ENCODE data around the gene PNMA1. TPM values are rescaled to one million over a fixed set of nuclear protein-coding genes. Genes with fewer than 3 reads are reported as not detected.

PNMA1 gene
- total RNA-seq, 1 experiment from 2014 or later = 7.7 TPM

DNA sequence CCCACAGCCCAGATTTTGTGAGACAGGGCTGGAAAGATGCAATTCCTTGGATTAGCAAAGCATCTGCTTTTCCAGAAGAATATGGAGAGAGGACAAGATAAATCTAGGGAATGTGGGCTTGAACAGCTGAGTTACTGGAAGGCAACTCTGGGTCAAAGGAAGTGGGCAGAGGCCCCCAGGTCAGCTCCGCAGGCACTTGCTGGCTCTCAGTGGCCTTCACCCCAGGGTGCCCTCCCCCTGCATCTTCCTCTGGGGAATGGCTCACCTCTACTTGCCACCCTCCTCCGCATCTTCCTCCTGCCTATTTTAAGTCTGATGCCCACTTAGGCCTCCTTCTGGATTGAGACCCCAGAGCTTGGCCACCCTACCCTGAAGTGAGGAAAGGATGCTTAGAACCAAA, 10.5 kb upstream of the PNMA1 start:
- Histone ChIP-seq H3K79me2 (ENCODE audit: low read length) (peaks cover 18% of the 10 kb centered on the region; the same call in 1 of the 2 replicates), H3K4me2 (ENCODE audit: low read depth, low read length, poor library complexity, severe bottlenecking) (no peak overlapping the region), H3K36me3 (ENCODE audit: insufficient read depth, low read length) (peaks cover 80% of the 10 kb centered on the region), H4K20me1 (ENCODE audit: insufficient read depth, low read depth, low read length) (no peaks in the 10 kb centered on the region), H2AFZ (ENCODE audit: low read length) (no peak overlapping the region), H3K9me2 (replicated peaks; ENCODE audit: insufficient read depth, low read length) (no peaks in the 10 kb centered on the region), H3K9me3 (ENCODE audit: low read length) (no peaks in the 10 kb centered on the region), H3K4me3 (ENCODE audit: low read length) (no peak overlapping the region), H3K27me3 (ENCODE audit: low read length) (no peaks in the 10 kb centered on the region), H3K9ac (ENCODE audit: low read length) (no peak overlapping the region), H3K27ac (ENCODE audit: low read length) (no peak overlapping the region), H3K4me1 (ENCODE audit: low read length) (peaks cover 6% of the 10 kb centered on the region; the same call in 1 of the 2 replicates)
- no peak for DNase-seq

DNA sequence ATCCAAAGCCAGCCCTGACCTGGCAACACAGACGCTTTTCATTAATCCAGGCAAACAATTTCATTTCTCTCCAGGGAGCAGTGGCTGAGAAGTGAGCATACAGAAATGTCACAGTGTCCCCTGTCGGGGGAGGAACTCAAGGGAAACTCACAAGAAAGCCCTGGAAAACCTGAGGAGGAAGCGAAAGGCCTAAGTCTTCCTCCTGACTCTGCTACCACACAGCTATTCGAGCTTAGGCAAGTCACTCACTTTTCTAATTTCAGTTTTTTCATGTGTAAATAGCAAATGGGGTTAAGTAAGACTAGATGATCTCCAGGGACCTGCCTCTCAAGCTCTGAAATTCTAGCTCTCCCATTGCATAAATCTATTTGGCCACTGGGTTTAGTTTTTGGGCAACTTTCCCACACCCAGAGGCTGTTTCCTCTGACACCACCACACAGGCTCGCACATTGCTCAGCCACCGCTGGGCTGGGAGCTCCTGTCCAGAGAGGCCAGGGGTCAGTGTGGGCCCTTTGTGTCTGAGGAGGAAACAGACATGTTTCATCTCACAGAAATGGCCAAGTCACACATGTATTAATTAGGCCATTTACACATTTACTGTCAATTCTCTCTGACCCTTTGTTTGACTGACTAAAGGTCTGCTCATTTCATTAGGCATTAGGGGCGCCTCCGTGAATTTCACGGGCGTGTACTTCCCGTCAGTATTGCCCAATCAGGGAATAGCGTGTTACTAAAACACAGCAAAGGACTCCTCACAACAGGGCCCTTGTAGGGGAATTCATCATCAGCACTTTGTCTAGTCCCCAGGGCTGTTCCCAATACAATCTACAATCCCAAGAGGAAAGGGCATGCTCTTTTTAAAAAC, 9.8 kb upstream of the PNMA1 start:
- no peaks in the 10 kb centered on the region for H4K20me1 ChIP-seq (ENCODE audit: insufficient read depth, low read depth, low read length)
- H3K4me3 ChIP-seq (ENCODE audit: low read length) = no peak overlapping the region
- no peaks in the 10 kb centered on the region for H3K9me3 ChIP-seq (ENCODE audit: low read length)
- H3K27me3 ChIP-seq (ENCODE audit: low read length) = no peaks in the 10 kb centered on the region
- peaks cover 82% of the 10 kb centered on the region for H3K36me3 ChIP-seq (ENCODE audit: insufficient read depth, low read length)
- H3K4me1 ChIP-seq (ENCODE audit: low read length) = peaks cover 6% of the 10 kb centered on the region; the same call in 1 of the 2 replicates
- no peaks in the 10 kb centered on the region for H3K9me2 ChIP-seq (replicated peaks; ENCODE audit: insufficient read depth, low read length)
- no peak overlapping the region for H3K27ac ChIP-seq (ENCODE audit: low read length)
- no peak overlapping the region for H2AFZ ChIP-seq (ENCODE audit: low read length)
- H3K79me2 ChIP-seq (ENCODE audit: low read length) = peaks cover 16% of the 10 kb centered on the region; the same call in 1 of the 2 replicates
- peak; percentile 63 for DNase-seq
- no peak overlapping the region for H3K9ac ChIP-seq (ENCODE audit: low read length)
- H3K4me2 ChIP-seq (ENCODE audit: low read depth, low read length, poor library complexity, severe bottlenecking) = no peak overlapping the region

- peaks cover 81% of the 10 kb centered on the region for H3K36me3 ChIP-seq (ENCODE audit: insufficient read depth, low read length)
- H3K9me3 ChIP-seq (ENCODE audit: low read length) = no peaks in the 10 kb centered on the region
- no peak overlapping the region for H3K4me3 ChIP-seq (ENCODE audit: low read length)
- H3K9ac ChIP-seq (ENCODE audit: low read length) = no peak overlapping the region
- H2AFZ ChIP-seq (ENCODE audit: low read length) = no peak overlapping the region
- peaks cover 4% of the 10 kb centered on the region; the same call in 1 of the 2 replicates for H3K4me1 ChIP-seq (ENCODE audit: low read length)
- no peaks in the 10 kb centered on the region for H4K20me1 ChIP-seq (ENCODE audit: insufficient read depth, low read depth, low read length)
- no peaks in the 10 kb centered on the region for H3K27me3 ChIP-seq (ENCODE audit: low read length)
- H3K4me2 ChIP-seq (ENCODE audit: low read depth, low read length, poor library complexity, severe bottlenecking) = no peak overlapping the region
- peaks cover 11% of the 10 kb centered on the region; the same call in 1 of the 2 replicates for H3K79me2 ChIP-seq (ENCODE audit: low read length)
- no peak overlapping the region for H3K27ac ChIP-seq (ENCODE audit: low read length)
- no peaks in the 10 kb centered on the region for H3K9me2 ChIP-seq (replicated peaks; ENCODE audit: insufficient read depth, low read length)
- no peak for DNase-seq
Measured at GRCh38 chr14:73723406-73723796, 9.2 kb upstream of the PNMA1 start.

DNA sequence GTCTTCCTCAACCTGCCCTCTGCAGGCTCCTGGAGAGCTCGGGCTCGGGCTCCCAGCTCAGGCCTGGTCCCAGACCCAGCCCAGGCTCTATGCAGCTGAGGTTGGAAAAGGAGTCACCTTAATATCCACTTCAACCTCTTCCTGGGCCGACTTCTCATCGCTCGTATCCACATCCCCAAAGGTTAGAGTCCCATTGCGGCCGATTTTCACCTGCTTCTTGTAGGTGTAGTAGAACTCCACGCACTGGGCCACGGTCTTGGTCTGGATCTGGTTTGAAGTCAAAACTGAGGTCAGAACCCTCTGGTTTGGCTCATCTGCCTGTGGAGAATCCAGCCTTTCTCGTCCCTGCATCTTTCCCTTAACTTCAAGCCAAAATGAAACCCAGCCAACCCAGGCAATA, 8.4 kb upstream of the PNMA1 start:
- H4K20me1 ChIP-seq (ENCODE audit: insufficient read depth, low read depth, low read length) = no peaks in the 10 kb centered on the region
- no peak overlapping the region for H3K27ac ChIP-seq (ENCODE audit: low read length)
- no peak overlapping the region for H3K4me2 ChIP-seq (ENCODE audit: low read depth, low read length, poor library complexity, severe bottlenecking)
- no peak overlapping the region for H2AFZ ChIP-seq (ENCODE audit: low read length)
- H3K36me3 ChIP-seq (ENCODE audit: insufficient read depth, low read length) = peaks cover 77% of the 10 kb centered on the region
- H3K27me3 ChIP-seq (ENCODE audit: low read length) = no peaks in the 10 kb centered on the region
- no peaks in the 10 kb centered on the region for H3K9me2 ChIP-seq (replicated peaks; ENCODE audit: insufficient read depth, low read length)
- H3K79me2 ChIP-seq (ENCODE audit: low read length) = peaks cover 4% of the 10 kb centered on the region; the same call in 1 of the 2 replicates
- peaks cover 4% of the 10 kb centered on the region; the same call in 1 of the 2 replicates for H3K4me1 ChIP-seq (ENCODE audit: low read length)
- DNase-seq = no peak
- no peak overlapping the region for H3K4me3 ChIP-seq (ENCODE audit: low read length)
- no peak overlapping the region for H3K9ac ChIP-seq (ENCODE audit: low read length)
- H3K9me3 ChIP-seq (ENCODE audit: low read length) = no peaks in the 10 kb centered on the region

- Histone ChIP-seq H3K27me3 (ENCODE audit: low read length) (no peaks in the 10 kb centered on the region), H3K4me1 (ENCODE audit: low read length) (peaks cover 4% of the 10 kb centered on the region; the same call in 1 of the 2 replicates), H3K79me2 (ENCODE audit: low read length) (no peaks in the 10 kb centered on the region), H3K4me3 (ENCODE audit: low read length) (no peak overlapping the region), H2AFZ (ENCODE audit: low read length) (no peak overlapping the region), H3K9ac (ENCODE audit: low read length) (no peak overlapping the region), H3K9me2 (replicated peaks; ENCODE audit: insufficient read depth, low read length) (no peaks in the 10 kb centered on the region), H3K27ac (ENCODE audit: low read length) (no peak overlapping the region), H3K4me2 (ENCODE audit: low read depth, low read length, poor library complexity, severe bottlenecking) (no peak overlapping the region), H3K36me3 (ENCODE audit: insufficient read depth, low read length) (peaks cover 64% of the 10 kb centered on the region), H4K20me1 (ENCODE audit: insufficient read depth, low read depth, low read length) (no peaks in the 10 kb centered on the region), H3K9me3 (ENCODE audit: low read length) (no peaks in the 10 kb centered on the region)
- no peak for DNase-seq
Measured at GRCh38 chr14:73721101-73721821, 7.1 kb upstream of the PNMA1 start.

DNA sequence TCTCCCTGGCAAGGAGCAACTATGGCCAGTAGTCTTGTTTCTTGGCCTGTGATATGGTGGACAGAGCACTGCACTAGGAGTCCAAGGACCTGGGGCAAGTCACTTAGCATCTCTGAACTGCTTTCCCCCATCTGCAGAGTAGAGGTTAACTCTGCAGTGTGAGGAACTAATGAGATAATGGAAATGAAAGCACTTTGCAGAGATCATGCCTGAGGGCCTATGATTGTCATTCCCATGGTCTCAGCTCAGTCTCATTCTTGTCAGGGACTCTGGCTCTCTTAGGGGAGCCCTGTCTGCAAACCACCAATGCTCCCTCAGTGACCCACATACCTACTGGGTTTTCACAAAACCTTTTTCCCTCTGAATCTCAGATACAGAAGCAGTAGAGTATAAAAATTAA, 6.5 kb upstream of the PNMA1 start:
- H3K4me3 ChIP-seq (ENCODE audit: low read length) = no peak overlapping the region
- H3K27me3 ChIP-seq (ENCODE audit: low read length) = no peaks in the 10 kb centered on the region
- H3K9me3 ChIP-seq (ENCODE audit: low read length) = no peaks in the 10 kb centered on the region
- H2AFZ ChIP-seq (ENCODE audit: low read length) = no peak overlapping the region
- DNase-seq = no peak
- peaks cover 63% of the 10 kb centered on the region for H3K36me3 ChIP-seq (ENCODE audit: insufficient read depth, low read length)
- H4K20me1 ChIP-seq (ENCODE audit: insufficient read depth, low read depth, low read length) = peaks cover 3% of the 10 kb centered on the region; the same call in 1 of the 2 replicates
- no peaks in the 10 kb centered on the region for H3K79me2 ChIP-seq (ENCODE audit: low read length)
- H3K4me1 ChIP-seq (ENCODE audit: low read length) = peaks cover 4% of the 10 kb centered on the region; the same call in 1 of the 2 replicates
- H3K27ac ChIP-seq (ENCODE audit: low read length) = no peak overlapping the region
- no peak overlapping the region for H3K9ac ChIP-seq (ENCODE audit: low read length)
- H3K9me2 ChIP-seq (replicated peaks; ENCODE audit: insufficient read depth, low read length) = no peaks in the 10 kb centered on the region
- no peak overlapping the region for H3K4me2 ChIP-seq (ENCODE audit: low read depth, low read length, poor library complexity, severe bottlenecking)

DNA sequence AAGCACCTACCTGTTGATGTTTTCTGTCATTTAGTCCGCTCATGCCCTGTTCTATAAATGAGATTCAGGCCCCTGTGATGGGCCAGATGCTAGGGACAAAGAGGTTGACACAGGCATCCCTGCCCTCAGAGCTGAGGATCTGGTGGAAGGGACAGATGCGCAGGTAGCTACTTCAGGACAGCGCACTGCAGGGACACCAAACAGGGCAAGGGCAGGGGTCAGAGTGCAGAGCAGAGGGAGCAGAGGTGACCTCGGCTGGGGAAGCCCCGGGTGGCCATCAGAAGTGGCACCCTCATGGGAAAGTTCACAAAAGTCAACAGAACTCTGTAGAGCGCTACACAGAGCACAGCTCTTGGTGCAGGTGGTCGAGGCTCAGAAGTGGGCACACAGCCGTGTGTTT, 5.6 kb upstream of the PNMA1 start:
- no peaks in the 10 kb centered on the region for H3K9me2 ChIP-seq (replicated peaks; ENCODE audit: insufficient read depth, low read length)
- H3K9me3 ChIP-seq (ENCODE audit: low read length) = no peaks in the 10 kb centered on the region
- H3K9ac ChIP-seq (ENCODE audit: low read length) = no peak overlapping the region
- peaks cover 7% of the 10 kb centered on the region for H3K4me1 ChIP-seq (ENCODE audit: low read length)
- H3K4me2 ChIP-seq (ENCODE audit: low read depth, low read length, poor library complexity, severe bottlenecking) = no peak overlapping the region
- H3K36me3 ChIP-seq (ENCODE audit: insufficient read depth, low read length) = peaks cover 57% of the 10 kb centered on the region
- H2AFZ ChIP-seq (ENCODE audit: low read length) = no peak overlapping the region
- no peaks in the 10 kb centered on the region for H3K27me3 ChIP-seq (ENCODE audit: low read length)
- no peak for DNase-seq
- peaks cover 7% of the 10 kb centered on the region; the same call in 1 of the 2 replicates for H4K20me1 ChIP-seq (ENCODE audit: insufficient read depth, low read depth, low read length)
- no peak overlapping the region for H3K27ac ChIP-seq (ENCODE audit: low read length)
- H3K4me3 ChIP-seq (ENCODE audit: low read length) = no peak overlapping the region
- H3K79me2 ChIP-seq (ENCODE audit: low read length) = no peaks in the 10 kb centered on the region

GRCh38 chr14:73719361-73719760, 5.2 kb upstream of the PNMA1 start:
- Histone ChIP-seq H4K20me1 (ENCODE audit: insufficient read depth, low read depth, low read length) (peaks cover 7% of the 10 kb centered on the region; the same call in 1 of the 2 replicates), H3K79me2 (ENCODE audit: low read length) (no peaks in the 10 kb centered on the region)
- DNase-seq = no peak

More at GRCh38 chr14:73719361-73719760, 5.2 kb upstream of the PNMA1 start:
- no peaks in the 10 kb centered on the region for H3K9me3 ChIP-seq (ENCODE audit: low read length)
- peaks cover 55% of the 10 kb centered on the region for H3K36me3 ChIP-seq (ENCODE audit: insufficient read depth, low read length)
- no peak overlapping the region for H3K9ac ChIP-seq (ENCODE audit: low read length)
- no peaks in the 10 kb centered on the region for H3K27me3 ChIP-seq (ENCODE audit: low read length)
- no peak overlapping the region for H3K27ac ChIP-seq (ENCODE audit: low read length)
- H2AFZ ChIP-seq (ENCODE audit: low read length) = no peak overlapping the region
- no peaks in the 10 kb centered on the region for H3K9me2 ChIP-seq (replicated peaks; ENCODE audit: insufficient read depth, low read length)
- H3K4me2 ChIP-seq (ENCODE audit: low read depth, low read length, poor library complexity, severe bottlenecking) = no peak overlapping the region
- no peak overlapping the region for H3K4me3 ChIP-seq (ENCODE audit: low read length)
- H3K4me1 ChIP-seq (ENCODE audit: low read length) = peaks cover 12% of the 10 kb centered on the region
